H54 (cell line): ENCODE measurements around the gene SERPINA5.

Experiments used
- DNase-seq: peaks from one replicate; pipeline ENCODE4 v3.0.0; 2011; ENCODE audit warnings: low spot score, mixed read lengths; ENCODE audit not compliant: insufficient read length
- FAIRE-seq: peaks from 3 replicates; lab custom pipeline; 2011; peaks lifted over from hg19 to GRCh38; lab: Jason Lieb, UNC
- POLR2A ChIP-seq: IDR thresholded peaks from 2 replicates; pipeline ENCODE4 v1.6.1; 2011; ENCODE audit warnings: low read depth, mild to moderate bottlenecking, low read length

SERPINA5 gene

GRCh38 chr14:94611179-94611578 is 30.0 kb downstream of the SERPINA5 start:
- no peak for TF ChIP-seq POLR2A
- DNase-seq (no peak), FAIRE-seq (no peak)

GRCh38 chr14:94612174-94612573 is 30.9 kb downstream of the SERPINA5 start, which contains the start of gene SERPINA3:
Gene SERPINA3 (plus strand): TSS chr14:94612391. CDS start chr14:94614442, 2,051 bp downstream.
- DNase-seq = no peak
- FAIRE-seq = no peak
- no peak for TF ChIP-seq POLR2A

GRCh38 chr14:94612580-94613554 is 31.6 kb downstream of the SERPINA5 start:
- DNase-seq = no peak
- TF ChIP-seq POLR2A = no peak
- no peak for FAIRE-seq

- TF ChIP-seq POLR2A = no peak
- no peak for DNase-seq
- no peak for FAIRE-seq
Observed at GRCh38 chr14:94613720-94614644, 32.8 kb downstream of the SERPINA5 start.

- no peak for FAIRE-seq
- DNase-seq = no peak
- no peak for TF ChIP-seq POLR2A
Observed at GRCh38 chr14:94614802-94615201, 33.6 kb downstream of the SERPINA5 start.

- FAIRE-seq = no peak
- no peak for DNase-seq
- no peak for TF ChIP-seq POLR2A
Observed at GRCh38 chr14:94615254-94615653, 34.0 kb downstream of the SERPINA5 start.

GRCh38 chr14:94615823-94616570 is 34.8 kb downstream of the SERPINA5 start:
- no peak for TF ChIP-seq POLR2A
- FAIRE-seq (no peak), DNase-seq (no peak)

- FAIRE-seq = no peak
- no peak for TF ChIP-seq POLR2A
- DNase-seq = no peak
Observed at GRCh38 chr14:94617366-94617941, 36.2 kb downstream of the SERPINA5 start.

- DNase-seq (no peak), FAIRE-seq (no peak)
Observed at GRCh38 chr14:94617988-94618822, 37.0 kb downstream of the SERPINA5 start.

GRCh38 chr14:94619297-94619696 is 38.1 kb downstream of the SERPINA5 start:
- DNase-seq (no peak), FAIRE-seq (no peak)
- no peak for TF ChIP-seq POLR2A

More at GRCh38 chr14:94617988-94618822, 37.0 kb downstream of the SERPINA5 start:
- no peak for TF ChIP-seq POLR2A

GRCh38 chr14:94620597-94620996 is 39.4 kb downstream of the SERPINA5 start:
- TF ChIP-seq POLR2A = no peak
- DNase-seq (no peak), FAIRE-seq (no peak)
